Measurements from ENCODE around the gene SLC25A44.

GRCh38 chr1:156236164-156236563 is 42.3 kb downstream of the SLC25A44 start:
- TF ChIP-seq CTCF (IDR thresholded peaks at IDR 0.05) (no peak), SIN3A (IDR thresholded peaks at IDR 0.05; ENCODE audit: borderline replicate concordance, insufficient read depth, low read depth, low read length) (no peak)
